HG02852 (cell line): ENCODE measurements around the gene CHRM4.

Experiments
- ATAC-seq: cut with Tn5 transposase; IDR thresholded peaks from one replicate; pipeline ENCODE4 v1.9.1; 2021; ENCODE audit warnings: mild to moderate bottlenecking, moderate library complexity; ENCODE audit not compliant: unreplicated experiment

CHRM4 gene

DNA sequence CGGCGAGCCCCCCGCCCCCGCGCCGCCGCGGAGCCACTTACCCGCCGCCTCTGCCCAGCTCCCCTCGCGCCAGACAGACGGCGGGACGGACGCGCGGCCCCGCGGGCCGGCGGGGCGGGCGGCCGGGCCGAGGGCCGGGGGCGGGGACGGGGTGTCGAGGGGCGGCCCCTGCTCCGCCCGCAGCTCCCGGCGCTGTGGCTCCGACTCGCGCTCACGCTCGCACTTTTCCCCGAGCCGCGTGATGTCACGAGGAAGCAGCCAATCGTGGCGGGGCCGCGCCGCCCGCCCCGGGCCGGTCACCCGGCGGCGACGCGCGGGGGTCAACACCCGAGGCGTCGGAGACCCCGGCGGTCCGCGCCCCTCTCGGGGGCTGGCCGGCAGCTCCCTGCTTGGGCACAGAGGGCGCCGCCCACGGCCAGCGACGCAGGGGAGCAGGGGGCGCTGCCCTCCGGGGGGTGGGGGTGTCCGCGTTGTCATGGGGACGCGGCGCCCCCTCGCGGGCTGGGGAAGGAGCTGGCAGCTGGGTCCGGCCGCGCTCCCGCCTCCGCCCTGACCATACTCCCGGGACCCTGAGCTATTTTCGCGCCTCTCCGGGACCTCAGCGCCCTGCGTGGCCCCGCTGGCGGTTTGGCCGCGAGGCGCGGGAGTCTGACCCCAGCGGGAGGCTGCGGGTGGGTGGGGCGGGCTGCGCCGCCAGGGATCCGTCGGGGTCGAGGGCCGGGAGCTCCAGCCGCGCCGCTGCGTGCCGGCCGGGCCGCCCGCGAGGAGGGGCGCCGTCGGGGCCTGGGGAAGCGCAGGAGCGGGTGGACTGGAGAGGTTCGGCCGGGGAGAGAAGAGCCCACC is at the start of gene CHRM4:
TSS of gene CHRM4 (minus strand) at position 199 of the 843 bp plus-strand sequence. CDS start 5,219 bp downstream, outside the sequence.
- no peak for ATAC-seq

DNA sequence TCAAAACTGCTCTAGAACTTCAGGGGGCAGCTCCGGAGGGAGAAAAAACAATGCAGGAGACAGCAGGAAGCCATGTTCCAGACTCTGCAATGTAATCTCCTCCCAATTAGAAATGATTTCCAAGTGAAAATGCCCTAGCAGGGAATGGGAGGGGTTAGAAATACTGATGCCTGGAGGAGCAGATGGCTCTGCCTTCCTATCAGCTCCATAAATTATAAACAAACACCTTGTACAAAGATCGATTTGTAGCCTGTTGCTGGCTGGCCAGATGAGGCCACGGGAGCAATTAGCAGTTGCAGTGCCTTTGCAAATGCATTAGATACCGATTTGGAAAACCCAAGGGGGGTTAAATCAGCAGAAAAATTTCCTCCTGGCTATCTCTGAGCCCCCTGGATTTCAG is 46.6 kb upstream of the CHRM4 start:
- ATAC-seq = no peak

DNA sequence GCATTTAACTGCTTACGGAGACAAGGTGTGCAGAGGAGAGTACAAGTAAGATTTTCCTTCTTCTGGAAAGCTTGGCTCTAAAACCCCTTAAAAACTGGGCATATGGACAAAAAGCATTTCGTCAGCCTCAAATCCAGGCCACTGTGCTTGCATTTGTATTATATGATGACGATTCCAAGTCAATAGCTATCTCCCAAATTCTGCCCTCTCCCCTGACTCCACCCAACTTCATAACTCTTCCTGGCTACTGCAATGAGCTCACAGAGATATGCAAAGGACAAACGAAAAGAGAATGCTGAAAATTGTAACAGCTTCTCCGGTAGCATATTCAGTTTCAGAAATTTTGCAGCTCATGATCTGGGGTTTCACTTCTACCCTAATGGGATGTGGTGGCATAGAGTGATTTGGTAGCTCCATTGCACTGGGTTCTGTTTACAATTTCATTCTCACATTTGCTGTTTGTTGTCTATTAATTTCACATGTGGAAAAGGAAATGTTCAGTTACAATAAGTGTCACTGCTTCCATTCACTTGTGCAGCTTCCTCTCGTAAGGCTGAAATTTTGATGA is 45.6 kb upstream of the CHRM4 start:
- no peak for ATAC-seq

DNA sequence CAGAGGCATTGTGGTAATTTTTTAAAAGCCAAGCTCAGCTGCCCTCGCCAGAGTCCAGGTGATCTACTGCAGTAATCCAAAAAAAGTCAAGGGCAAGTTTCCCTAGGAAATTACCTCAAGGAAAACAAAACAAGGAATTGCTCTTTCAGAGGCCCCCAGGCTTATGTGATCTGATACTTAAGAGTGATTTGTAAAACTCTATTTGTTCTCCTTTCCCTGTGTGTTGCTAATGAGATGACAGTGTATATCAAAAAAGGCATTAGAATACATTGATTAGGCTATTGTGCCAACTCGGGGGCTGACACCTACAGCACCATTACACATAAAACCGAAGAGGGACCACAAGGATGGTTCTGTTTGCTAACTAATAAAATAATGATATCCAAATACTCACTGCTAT is 44.5 kb upstream of the CHRM4 start:
- ATAC-seq = no peak

DNA sequence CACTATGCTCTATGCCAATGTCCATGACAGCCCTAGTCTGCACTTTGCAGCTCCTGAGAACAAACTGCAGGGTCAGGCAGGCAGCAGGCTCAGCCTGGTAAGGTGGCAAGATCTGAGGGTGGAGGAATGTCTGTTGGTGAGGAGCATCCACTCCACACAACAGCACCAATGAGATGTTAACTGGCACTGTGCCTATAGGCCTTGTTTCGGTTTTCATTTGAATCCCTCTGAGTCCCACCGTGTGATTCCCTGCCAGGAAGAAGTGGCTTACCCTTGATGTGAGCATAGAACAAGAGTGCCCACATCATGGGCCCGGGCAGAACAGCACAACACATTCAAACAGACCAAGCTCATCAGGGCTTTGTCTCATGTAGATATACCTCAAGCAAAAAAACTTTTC is 44.1 kb upstream of the CHRM4 start:
- ATAC-seq = no peak

DNA sequence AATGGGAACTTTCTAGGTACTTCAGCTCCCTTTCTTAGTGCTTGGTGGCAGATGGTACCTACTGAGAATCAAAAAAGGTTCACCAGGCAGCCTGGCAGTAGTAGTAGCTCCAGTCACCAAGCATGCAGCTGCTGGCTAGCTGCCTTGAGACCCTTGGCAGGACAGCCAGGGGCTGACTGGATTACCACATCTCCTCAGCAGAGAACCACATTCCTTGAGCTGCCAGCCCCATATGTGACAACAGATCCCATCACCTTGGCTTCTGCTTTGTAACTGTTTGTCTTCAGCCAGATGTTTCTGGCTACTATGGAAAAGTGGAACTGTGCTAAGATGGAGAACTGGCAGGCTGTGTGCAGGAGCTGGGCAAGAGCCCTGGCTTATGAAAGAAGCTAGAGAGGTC is 39.6 kb upstream of the CHRM4 start:
- ATAC-seq = no peak

DNA sequence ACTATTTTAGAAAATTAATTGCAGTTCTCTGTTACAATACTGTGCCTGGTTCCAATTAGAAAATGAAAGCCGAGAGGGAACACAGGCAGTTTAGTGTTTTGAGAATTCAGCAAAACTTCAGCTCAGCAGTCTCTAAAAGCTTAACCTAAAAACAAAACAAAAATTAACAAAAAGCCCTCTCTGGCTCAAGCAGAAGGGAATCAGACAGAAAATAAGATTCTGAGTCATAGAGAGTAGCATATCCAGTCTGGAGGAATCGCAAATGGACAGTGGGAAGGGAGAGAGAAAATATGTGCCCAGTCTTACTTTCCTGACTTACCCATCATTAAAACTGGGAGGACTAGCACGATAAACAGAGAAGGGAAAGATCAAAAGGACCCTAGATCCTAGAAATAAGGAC is 38.1 kb upstream of the CHRM4 start:
- ATAC-seq = no peak

DNA sequence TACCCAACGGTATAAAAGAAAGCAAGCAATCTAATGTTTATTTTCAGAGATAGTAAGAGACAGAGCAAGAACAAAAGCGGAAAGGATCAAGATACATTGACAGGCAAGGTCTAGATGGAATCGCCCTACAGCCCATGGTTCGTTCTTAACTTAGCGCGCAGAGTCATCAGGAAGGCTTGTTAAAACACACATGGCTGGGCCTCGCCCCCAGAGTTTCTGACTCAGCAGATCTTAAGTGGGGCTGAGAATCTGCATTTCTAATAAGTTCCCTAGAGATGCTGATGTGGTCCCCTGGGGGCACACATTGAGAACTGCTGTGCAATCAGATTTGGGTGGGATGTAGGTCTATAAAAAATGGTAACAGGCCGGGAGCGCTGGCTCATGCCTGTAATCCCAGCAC is 35.8 kb upstream of the CHRM4 start:
- no peak for ATAC-seq

DNA sequence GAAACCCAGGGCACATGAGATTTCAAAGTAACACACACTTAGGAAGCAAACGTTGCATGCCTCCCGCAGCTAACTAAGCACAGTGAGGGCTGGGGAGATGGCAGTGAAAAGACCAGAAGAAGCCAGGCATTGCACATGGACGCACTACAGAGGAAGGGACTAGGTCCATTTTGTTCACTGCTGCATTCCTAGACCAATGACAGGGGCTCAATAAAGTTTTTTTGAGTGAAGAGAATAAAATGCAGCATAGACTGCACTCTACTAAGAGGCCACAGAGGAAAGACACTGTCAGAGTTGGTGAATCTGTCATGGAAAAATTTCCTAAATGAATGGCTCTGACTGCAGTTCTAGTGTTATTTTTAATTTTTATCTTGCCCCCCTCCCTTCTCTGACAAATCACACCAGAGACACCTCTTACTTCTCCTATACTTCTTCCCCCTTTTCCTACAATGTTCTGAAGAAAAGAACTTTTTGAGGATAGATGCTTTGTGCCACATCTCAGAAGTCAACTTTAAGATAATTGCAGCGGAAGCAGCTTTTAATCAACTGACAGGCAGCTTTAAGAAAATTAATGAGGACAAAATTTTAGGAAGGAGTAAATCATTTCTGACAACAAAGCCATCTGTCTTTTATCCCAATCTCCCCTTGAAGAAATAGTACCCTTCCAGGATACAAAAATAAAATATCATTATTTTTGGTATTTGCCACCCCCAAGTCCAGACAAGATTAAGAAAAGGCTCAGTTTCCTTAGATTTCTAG is 34.8 kb upstream of the CHRM4 start:
- ATAC-seq = no peak

DNA sequence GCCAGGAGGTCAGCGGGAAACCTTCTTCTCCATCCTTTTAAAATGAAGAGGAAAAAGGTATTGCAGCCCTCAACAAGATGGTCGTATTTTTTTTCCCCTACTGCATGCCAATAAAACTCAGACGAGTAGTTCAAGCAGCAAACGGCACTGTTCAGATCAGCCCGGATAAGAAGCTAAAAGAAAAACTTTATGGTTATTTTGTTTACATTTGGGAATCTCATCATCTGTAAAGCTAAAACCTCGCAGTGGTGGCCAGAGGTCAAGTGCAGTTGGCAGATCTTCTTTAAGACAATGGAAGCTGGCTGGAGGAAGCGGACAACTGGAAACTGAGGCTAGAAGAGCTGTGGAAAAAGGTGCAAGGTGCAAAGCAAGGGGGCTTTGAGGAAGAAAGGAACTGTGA is 31.0 kb upstream of the CHRM4 start:
- ATAC-seq = no peak

DNA sequence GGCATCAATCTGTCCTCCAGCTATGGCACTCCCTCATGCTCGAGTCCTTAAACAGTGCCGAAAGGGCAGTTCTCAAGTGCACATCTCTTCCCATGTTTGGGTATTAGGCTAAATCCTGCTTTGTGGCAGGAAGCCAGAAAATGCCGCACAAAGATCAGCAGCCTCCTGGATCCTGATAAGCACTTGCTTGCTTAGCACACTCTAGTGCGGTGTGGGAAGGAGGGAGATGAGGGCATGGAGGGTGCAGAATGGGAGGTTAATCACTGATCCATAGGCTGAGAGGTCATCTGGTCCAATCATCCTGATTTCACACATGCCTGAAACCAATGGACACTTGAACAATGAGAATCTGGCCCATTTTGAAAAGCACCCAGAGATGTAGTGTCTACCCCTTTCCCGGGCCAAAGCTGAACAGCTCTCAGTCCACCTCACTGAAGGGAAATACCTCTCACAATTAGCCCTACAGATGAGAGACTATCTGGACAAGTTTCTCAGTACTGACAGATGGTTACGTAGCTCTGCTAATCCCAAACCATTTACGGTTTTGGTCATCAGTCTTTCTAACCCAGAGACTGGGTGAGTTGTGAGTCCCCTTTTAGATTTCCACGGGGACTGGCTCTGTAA is 29.8 kb upstream of the CHRM4 start:
- no peak for ATAC-seq

DNA sequence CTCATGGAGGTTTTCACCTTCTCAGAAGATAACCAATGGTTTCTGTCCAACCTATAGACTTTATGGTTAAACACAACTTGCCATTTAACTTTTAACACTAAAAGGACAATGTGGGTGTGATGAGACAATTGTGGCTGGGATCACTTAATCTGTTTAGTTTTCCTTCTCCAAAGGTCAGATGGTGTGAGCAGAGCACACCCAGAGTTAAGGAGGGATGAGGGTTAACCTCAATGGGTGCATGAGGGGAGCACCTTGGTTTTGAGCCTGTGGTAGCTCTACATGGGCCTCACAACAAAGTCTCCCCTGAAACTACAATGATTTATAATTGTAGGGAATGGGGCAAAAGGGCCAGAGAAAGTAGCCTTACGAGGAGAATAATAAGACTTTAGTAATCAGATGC is 28.9 kb upstream of the CHRM4 start:
- ATAC-seq = no peak

DNA sequence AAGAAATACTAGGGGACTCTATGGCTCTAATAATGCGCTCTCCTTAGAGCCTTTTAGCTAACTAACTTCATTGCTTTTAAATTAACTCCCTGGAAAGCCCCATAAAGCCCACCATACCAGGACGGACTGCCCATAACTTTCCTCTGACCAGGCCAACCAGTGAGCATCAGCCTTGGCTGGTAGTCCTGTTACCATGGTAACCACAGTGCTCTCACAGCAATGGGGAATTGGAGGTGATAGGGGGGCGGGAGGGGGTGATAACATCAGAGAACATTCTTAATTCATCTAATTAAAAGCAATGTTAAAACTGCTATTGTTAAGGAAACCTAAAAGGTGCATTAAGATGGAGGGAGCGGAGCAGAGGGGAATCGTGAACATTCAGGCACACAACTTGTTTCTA is 27.2 kb upstream of the CHRM4 start:
- no peak for ATAC-seq

DNA sequence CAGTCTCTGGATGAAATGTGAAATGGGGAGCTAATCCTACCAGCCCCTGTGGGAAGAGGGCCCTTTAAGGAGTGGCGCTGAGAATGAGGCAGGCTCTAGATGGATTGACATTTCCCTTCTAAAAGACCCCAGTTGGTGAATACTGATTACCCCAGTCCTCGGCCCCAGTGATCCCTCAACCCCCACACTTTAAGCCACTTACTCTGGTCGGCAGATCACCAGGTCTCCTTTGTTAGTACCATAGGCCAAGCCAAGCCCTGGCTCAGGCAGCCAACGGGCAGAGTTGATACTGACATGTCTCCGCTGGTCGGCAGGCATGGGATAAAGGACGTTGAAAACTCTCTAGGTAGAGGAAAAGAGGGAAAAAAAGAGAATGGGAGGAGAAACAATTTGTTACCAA is 26.1 kb upstream of the CHRM4 start:
- ATAC-seq = no peak

DNA sequence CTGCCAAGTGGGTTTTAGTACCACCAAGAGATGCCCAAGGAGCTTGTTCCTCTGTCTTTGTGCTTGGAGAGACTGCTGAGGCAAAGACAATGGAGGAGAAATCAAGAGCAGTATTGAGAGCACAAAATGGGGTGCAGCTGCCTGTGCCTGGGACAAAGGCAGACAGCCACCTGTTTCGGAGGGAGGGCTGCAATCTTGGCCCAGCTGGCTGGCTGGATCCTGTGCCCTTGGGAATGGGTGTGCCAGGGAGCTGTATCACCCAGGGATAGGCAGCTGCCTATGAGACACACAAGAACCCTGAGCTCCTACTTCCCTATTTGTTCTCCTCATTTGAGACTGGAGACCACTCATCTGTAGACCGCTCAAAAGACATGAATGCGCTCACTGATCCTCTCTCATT is 23.3 kb upstream of the CHRM4 start:
- ATAC-seq = no peak

DNA sequence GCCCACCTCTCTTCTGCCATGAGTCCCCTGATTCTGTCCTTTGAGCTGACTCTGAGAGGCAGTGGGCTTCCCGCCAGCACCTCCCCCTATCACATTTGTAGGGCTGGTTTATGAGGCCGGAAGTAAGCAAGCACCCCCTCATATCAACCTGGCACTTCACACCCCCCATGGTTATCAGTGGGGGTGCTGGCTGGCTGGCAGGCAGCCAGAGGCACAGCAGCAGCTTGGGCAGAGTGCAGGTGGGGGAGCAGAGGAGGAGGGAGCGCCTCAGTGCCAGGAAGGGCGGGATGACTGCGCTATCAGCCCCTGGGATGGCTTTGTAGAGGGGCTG is 22.9 kb upstream of the CHRM4 start:
- ATAC-seq = no peak

DNA sequence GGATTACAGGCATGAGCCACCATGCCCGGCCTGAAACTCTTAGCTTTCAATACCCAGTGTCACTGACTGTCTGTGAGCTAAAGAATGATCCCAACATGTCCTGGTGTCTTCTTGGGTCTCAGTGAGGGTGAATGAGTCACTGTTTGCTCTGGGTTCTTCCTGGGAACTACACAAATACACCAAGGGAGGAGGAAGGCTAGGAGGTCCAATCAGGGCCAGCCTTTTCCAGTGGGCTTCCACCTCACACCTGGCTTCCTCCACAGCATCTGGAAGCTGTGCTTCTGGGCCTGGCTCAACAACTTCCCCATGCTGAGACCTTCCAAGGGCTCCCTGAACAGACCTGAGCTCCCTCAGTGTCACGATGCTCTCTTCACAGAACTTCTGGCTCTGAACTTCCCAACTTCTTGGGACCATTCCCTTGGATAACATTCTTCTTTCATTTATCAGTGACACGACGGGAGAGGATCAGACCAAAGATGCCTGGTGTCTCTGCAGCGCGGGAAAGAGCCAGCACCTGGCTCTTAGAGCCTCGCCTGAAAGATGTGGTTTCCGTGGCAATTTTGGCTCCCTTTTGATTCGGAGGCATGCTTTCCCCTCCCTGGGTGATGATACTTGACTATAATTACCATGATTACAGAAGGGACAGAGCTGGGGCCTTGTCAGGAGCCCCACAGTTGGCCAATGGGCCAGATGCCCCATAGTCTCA is 22.3 kb upstream of the CHRM4 start:
- no peak for ATAC-seq

DNA sequence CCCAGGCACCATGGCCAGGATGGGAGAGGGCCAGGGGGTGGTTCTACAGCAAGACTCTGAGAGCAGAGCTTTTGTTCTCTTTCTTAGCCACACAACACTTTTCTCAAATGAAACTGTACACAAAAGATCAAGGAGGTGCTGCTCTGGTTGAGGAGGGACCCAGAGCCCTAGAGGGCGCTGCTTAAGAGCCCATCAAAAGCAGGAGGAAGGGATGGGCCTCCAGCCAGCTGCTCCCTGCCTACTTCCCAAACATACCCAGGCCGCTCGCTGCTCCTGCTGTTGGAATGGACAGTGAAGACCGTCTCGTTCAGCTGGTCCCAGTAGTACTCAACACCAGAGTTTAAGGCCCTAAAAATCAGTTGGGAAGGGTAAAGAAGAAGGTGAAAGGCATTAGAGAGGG is 18.4 kb upstream of the CHRM4 start:
- ATAC-seq = no peak

DNA sequence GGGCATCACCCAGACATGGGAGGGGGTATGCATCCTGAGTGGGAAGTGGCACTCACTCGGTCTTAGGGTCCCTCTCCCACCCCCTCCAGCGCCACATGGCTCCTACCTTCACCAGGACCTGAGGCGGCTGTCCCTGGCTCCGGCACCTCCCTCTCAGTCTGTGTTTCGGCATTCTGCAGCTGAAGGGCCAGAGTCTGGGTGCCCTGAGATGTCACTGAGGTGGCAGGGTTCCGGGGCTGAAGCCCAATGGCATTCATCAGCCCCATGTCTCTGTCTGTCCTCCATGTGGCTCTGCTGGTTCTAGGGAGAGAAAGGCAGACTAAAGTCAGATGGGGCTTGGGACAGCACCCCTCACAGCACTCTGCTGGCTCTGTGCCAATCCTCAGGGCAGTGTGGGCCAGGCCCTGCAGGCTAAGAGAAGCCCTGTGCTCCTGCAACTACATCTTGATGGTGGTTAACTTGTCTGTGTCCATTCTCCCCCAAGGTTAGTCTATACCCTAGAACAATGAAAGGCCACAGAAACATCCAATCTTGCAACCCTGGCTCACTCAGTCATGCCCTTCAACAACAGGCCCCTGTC is 16.9 kb upstream of the CHRM4 start:
- no peak for ATAC-seq

DNA sequence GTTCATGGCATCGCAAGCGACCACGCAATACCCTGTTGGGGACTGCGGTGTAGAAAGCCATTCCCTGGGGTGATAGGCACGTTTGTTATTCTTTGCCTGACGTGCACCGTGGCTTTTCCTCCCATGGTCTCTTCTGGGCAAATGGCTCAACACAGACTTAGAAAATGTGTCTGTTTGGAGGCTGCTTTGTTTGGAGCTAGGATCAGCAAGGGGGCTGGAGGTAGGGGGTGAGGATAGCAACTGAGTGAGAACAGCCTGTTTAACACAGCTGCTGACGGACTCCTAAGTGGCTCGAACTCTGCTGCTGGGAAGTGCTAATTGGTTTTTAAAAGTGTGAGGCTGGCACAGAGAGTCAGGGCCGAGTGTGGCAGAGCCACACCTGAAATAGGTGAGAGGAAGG is 16.1 kb upstream of the CHRM4 start:
- no peak for ATAC-seq
